ENCODE measurements around the gene COX6A2. TPM values are rescaled to one million over a fixed set of nuclear protein-coding genes. Genes with fewer than 3 reads are reported as not detected.

Gene COX6A2
- total RNA-seq, 6 experiments from 2014 or later = not detected

- peaks cover 14% of the 10 kb centered on the region for H3K27me3 Mint-ChIP-seq (ENCODE audit: insufficient read depth)
Observed at GRCh38 chr16:31471875-31472708, 43.9 kb upstream of the COX6A2 start, which contains the start of gene TGFB1I1. TSS of gene TGFB1I1 (plus strand) at chr16:31472152. CDS start at chr16:31472189, 37 bp downstream.

DNA sequence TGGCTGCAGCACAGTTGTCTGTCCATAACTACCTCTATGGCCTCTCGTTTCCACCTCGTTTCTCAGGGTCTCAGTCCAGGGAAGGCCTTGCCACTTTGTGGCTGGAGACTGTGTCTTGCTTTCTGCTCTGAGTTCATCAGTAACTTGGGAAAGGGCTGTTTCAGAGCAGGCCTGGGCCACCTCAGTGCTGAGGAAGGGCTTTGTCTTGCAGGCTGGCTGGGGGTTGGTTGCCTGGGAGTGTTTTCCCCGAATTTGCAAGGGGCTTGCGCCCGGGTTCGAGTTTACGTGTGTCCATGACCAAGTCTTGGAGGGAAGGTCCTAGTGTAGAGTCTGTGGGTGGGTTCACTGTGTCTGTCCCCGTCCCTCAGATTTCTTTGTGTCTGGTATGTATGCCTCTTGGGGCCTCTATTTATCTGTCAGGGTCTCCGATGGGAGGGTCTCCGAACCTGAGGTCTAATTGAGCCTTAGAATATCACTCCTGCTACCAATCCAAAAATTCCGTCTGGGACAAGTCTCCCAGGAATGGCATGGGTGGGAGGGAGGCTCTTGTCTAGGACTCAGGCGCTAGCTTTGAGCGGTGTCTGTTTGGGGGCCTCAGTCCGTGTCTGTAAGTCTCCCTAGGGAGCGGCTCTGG lies 43.2 kb upstream of the COX6A2 start:
- TF ChIP-seq, protein P1, sequence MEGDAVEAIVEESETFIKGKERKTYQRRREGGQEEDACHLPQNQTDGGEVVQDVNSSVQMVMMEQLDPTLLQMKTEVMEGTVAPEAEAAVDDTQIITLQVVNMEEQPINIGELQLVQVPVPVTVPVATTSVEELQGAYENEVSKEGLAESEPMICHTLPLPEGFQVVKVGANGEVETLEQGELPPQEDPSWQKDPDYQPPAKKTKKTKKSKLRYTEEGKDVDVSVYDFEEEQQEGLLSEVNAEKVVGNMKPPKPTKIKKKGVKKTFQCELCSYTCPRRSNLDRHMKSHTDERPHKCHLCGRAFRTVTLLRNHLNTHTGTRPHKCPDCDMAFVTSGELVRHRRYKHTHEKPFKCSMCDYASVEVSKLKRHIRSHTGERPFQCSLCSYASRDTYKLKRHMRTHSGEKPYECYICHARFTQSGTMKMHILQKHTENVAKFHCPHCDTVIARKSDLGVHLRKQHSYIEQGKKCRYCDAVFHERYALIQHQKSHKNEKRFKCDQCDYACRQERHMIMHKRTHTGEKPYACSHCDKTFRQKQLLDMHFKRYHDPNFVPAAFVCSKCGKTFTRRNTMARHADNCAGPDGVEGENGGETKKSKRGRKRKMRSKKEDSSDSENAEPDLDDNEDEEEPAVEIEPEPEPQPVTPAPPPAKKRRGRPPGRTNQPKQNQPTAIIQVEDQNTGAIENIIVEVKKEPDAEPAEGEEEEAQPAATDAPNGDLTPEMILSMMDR (IDR thresholded peaks at IDR 0.05) = no peak
- Mint-ChIP-seq H3K9me3 (peaks cover 11% of the 10 kb centered on the region; the same call in 1 of the 2 replicates), H3K4me1 (ENCODE audit: low read depth) (peaks cover 42% of the 10 kb centered on the region), H3K27ac (peak overlapping the region; percentile 94), H3K27me3 (ENCODE audit: insufficient read depth) (peaks cover 14% of the 10 kb centered on the region), H3K36me3 (ENCODE audit: low read depth) (peaks cover 37% of the 10 kb centered on the region), H3K4me3 (peak overlapping the region; percentile 94)
- no peak for DNase-seq

More at GRCh38 chr16:31471875-31472708, 43.9 kb upstream of the COX6A2 start, which contains the start of gene TGFB1I1:
- DNase-seq = peak; percentile 59
- Mint-ChIP-seq H3K27ac (peak within 1 kb of the TSS; percentile 94), H3K9me3 (peaks cover 11% of the 10 kb centered on the region; the same call in 1 of the 2 replicates), H3K36me3 (ENCODE audit: low read depth) (peaks cover 33% of the 10 kb centered on the region), H3K4me3 (peak within 1 kb of the TSS; percentile 94), H3K4me1 (ENCODE audit: low read depth) (peaks cover 42% of the 10 kb centered on the region)
- TF ChIP-seq, protein P1 (IDR thresholded peaks at IDR 0.05) = no peak

GRCh38 chr16:31470615-31471014 lies 42.5 kb upstream of the COX6A2 start:
- H3K4me1 Mint-ChIP-seq (ENCODE audit: low read depth) = peaks cover 42% of the 10 kb centered on the region
- H3K36me3 Mint-ChIP-seq (ENCODE audit: low read depth) = peaks cover 37% of the 10 kb centered on the region
- peak overlapping the region; percentile 94 for H3K27ac Mint-ChIP-seq
- TF ChIP-seq, protein P1 (IDR thresholded peaks at IDR 0.05) = no peak
- H3K9me3 Mint-ChIP-seq = peaks cover 11% of the 10 kb centered on the region; the same call in 1 of the 2 replicates
- H3K4me3 Mint-ChIP-seq = peak overlapping the region; percentile 94
- H3K27me3 Mint-ChIP-seq (ENCODE audit: insufficient read depth) = peaks cover 14% of the 10 kb centered on the region
- DNase-seq = no peak

- peaks cover 17% of the 10 kb centered on the region for H3K36me3 Mint-ChIP-seq (ENCODE audit: low read depth)
- peaks cover 19% of the 10 kb centered on the region for H3K4me1 Mint-ChIP-seq (ENCODE audit: low read depth)
- H3K9me3 Mint-ChIP-seq = peaks cover 8% of the 10 kb centered on the region; the same call in 1 of the 2 replicates
- H3K4me3 Mint-ChIP-seq = no peak overlapping the region
- TF ChIP-seq, protein P1 (IDR thresholded peaks at IDR 0.05) = no peak
- no peak overlapping the region for H3K27ac Mint-ChIP-seq
- H3K27me3 Mint-ChIP-seq (ENCODE audit: insufficient read depth) = peaks cover 8% of the 10 kb centered on the region
- no peak for DNase-seq
Observed at GRCh38 chr16:31467858-31468257, 39.7 kb upstream of the COX6A2 start.

GRCh38 chr16:31467151-31467773 lies 39.1 kb upstream of the COX6A2 start:
- Mint-ChIP-seq H3K36me3 (ENCODE audit: low read depth) (peaks cover 13% of the 10 kb centered on the region; the same call in 1 of the 2 replicates), H3K27ac (peak overlapping the region; percentile 40; the same call in 1 of the 2 replicates), H3K4me1 (ENCODE audit: low read depth) (peaks cover 14% of the 10 kb centered on the region), H3K27me3 (ENCODE audit: insufficient read depth) (peaks cover 7% of the 10 kb centered on the region), H3K4me3 (no peak overlapping the region), H3K9me3 (peaks cover 2% of the 10 kb centered on the region; the same call in 1 of the 2 replicates)
- TF ChIP-seq, protein P1 (IDR thresholded peaks at IDR 0.05) = no peak
- DNase-seq = no peak
